Cortex of kidney (tissue), 1 donor: Measurements from ENCODE around the gene R3HCC1L.
"Not testable (repeated sequence)": the region's sequence is repeated elsewhere in the genome, so short reads cannot be mapped to it uniquely, and the experiment has no call there.

ENCODE experiments used
- DNase-seq: peaks from one replicate; lab custom pipeline; 2025; lab: John Stamatoyannopoulos, UW

R3HCC1L gene

GRCh38 chr10:98131619-98132018 is 2.8 kb upstream of the R3HCC1L start:
- no peak for DNase-seq

GRCh38 chr10:98133075-98133752 is 1.2 kb upstream of the R3HCC1L start:
- DNase-seq = not testable (repeated sequence)

- DNase-seq = no peak
Observed at GRCh38 chr10:98134117-98134430, 383 bp upstream of the R3HCC1L start.

- no peak for DNase-seq
Observed at GRCh38 chr10:98135222-98135899, 904 bp downstream of the R3HCC1L start.

GRCh38 chr10:98136775-98137174 is 2.3 kb downstream of the R3HCC1L start:
- DNase-seq = not testable (repeated sequence)

- no peak for DNase-seq
Observed at GRCh38 chr10:98138031-98138430, 3.6 kb downstream of the R3HCC1L start.

- no peak for DNase-seq
Observed at GRCh38 chr10:98139431-98139830, 5.0 kb downstream of the R3HCC1L start.

- no peak for DNase-seq
Observed at GRCh38 chr10:98141484-98142073, 7.1 kb downstream of the R3HCC1L start.

GRCh38 chr10:98144985-98145384 is 10.5 kb downstream of the R3HCC1L start:
- no peak for DNase-seq

- no peak for DNase-seq
Observed at GRCh38 chr10:98149858-98150257, 15.4 kb downstream of the R3HCC1L start.

GRCh38 chr10:98150544-98150943 is 16.1 kb downstream of the R3HCC1L start:
- DNase-seq = no peak

GRCh38 chr10:98152778-98153177 is 18.3 kb downstream of the R3HCC1L start:
- not testable (repeated sequence) for DNase-seq

GRCh38 chr10:98153213-98153958 is 18.9 kb downstream of the R3HCC1L start:
- DNase-seq = not testable (repeated sequence)

GRCh38 chr10:98154076-98154475 is 19.6 kb downstream of the R3HCC1L start:
- DNase-seq = no peak

GRCh38 chr10:98158576-98158975 is 24.1 kb downstream of the R3HCC1L start:
- no peak for DNase-seq

GRCh38 chr10:98163941-98164340 is 29.5 kb downstream of the R3HCC1L start:
- no peak for DNase-seq

- DNase-seq = no peak
Observed at GRCh38 chr10:98167191-98167590, 32.7 kb downstream of the R3HCC1L start.

GRCh38 chr10:98168147-98168546 is 33.7 kb downstream of the R3HCC1L start:
- DNase-seq = no peak

GRCh38 chr10:98168766-98169165 is 34.3 kb downstream of the R3HCC1L start:
- DNase-seq = no peak

- DNase-seq = no peak
Observed at GRCh38 chr10:98169379-98169778, 34.9 kb downstream of the R3HCC1L start.

GRCh38 chr10:98170249-98171117 is 36.0 kb downstream of the R3HCC1L start:
- DNase-seq = no peak

- DNase-seq = no peak
Observed at GRCh38 chr10:98172073-98172472, 37.6 kb downstream of the R3HCC1L start.
